Pancreas (tissue), 10 donors: Measurements from ENCODE around the gene CNTNAP5. TPM values are rescaled to one million over a fixed set of nuclear protein-coding genes. Genes with fewer than 3 reads are reported as not detected.

Experiments used
- ATAC-seq, 4 donors: fragments of 200-7000 bp; cut with Tn5 transposase; one replicate each; pipeline versions ENCODE4 v1.8.0 to v1.9.1; 2020; ENCODE audit warnings: mild to moderate bottlenecking in 4 of 4, moderate library complexity in 4 of 4
- DNase-seq, 6 donors: peaks; one replicate each; pipeline ENCODE4 v3.0.0-alpha.2; 2020
- FAIRE-seq: peaks from 2 replicates; lab custom pipeline; 2012; peaks lifted over from hg19 to GRCh38; lab: Jason Lieb, UNC
- H3K27ac ChIP-seq, 4 donors: fragments of 200-600 bp; sonication (generic); 1 replicate in 3 of 4; 2 replicates in 1 of 4; pipeline versions ENCODE4 v1.5.0 to v1.8.0; 2020
- H3K27me3 ChIP-seq, 4 donors: fragments of 200-600 bp; one replicate each; pipeline ENCODE4 v1.8.0; 2021
- H3K36me3 ChIP-seq, 3 donors: fragments of 200-600 bp; sonication (generic) in 1 of 3; one replicate each; pipeline versions ENCODE4 v1.5.0 to v1.8.0; 2020 to 2021
- H3K4me1 ChIP-seq, 3 donors: fragments of 200-600 bp; one replicate each; pipeline ENCODE4 v1.8.0; 2021
- H3K4me3 ChIP-seq, 4 donors: fragments of 200-600 bp; sonication (generic) in 2 of 4; one replicate each; pipeline versions ENCODE4 v1.5.0 to v1.8.0; 2020 to 2021
- H3K9me3 ChIP-seq, 4 donors: fragments of 200-600 bp; one replicate each; pipeline ENCODE4 v1.8.0; 2021
- CTCF ChIP-seq, 4 donors: fragments of 200-600 bp; sonication (generic) in 3 of 4; IDR thresholded peaks; one replicate each; pipeline versions ENCODE4 v1.5.0 to v1.8.0; 2021; ENCODE audit warnings: antibody characterized with exemption in 4 of 4
- WGBS, 2 donors: extraction: QIAGEN DNeasy Blood & Tissue Kit; methylation state at CpG; one replicate each; pipeline ENCODE4 v1.1.7; 2013; 5-methylcytosine and 5-hydroxymethylcytosine counted together
- intact Hi-C, 3 donors: fragments of 100-400 bp; cut with DNase I; formaldehyde crosslinking; loops; one replicate each; pipeline versions ENCODE4 v1.11.1 to v1.14.2; 2022
- polyA plus RNA-seq, 2 donors: library from polyadenylated mRNA; stranded (reverse); fragments of 200-250 nt; gene quantifications; one replicate each; pipeline ENCODE4 v1.2.3, GENCODE V29; 2013
- total RNA-seq, 6 donors: library from RNA; stranded (reverse); fragmentation: NEBNext Ultra II Directional in 4 of 6; extraction: Animal tissue kit (Norgen Biotek cat#: 25700) in 4 of 6; gene quantifications; one replicate each; pipeline versions ENCODE4 v1.2.1 to v1.2.4, GENCODE V29; 2021 to 2023
- donor health status: healthy with polysubstance abuse.
- donor health status: DM: no; HTN: no; CAD: no; lungs with moderate emphysema.
- donor health status: DM: no; HTN: no; CAD: no.
- donor health status: control.
- donor health status: control.
- donor health status: Bipolar disorder and iron deficiency.
- donor health status: DM: yes; HTN: yes; CAD: no.
- donor health status: DM: no; HTN: no; CAD: no.
- donor health status: DM: no; HTN: no; CAD: no.
- donor health status: DM: yes; HTN: yes; CAD: no.

Gene CNTNAP5
- total and polyA plus RNA-seq, 8 donors, result 0.05 to 0.43 (median 0.12) TPM

- Histone ChIP-seq H3K36me3 (no peaks in the 10 kb centered on the region), H3K4me1 (no peaks in the 10 kb centered on the region), H3K27ac (no peak overlapping the region), H3K4me3 (no peak overlapping the region), H3K9me3 (no peaks in the 10 kb centered on the region), H3K27me3 (no peaks in the 10 kb centered on the region)
- ATAC-seq (no peak), FAIRE-seq (no peak), DNase-seq (no peak)
- intact Hi-C loops, result no loop called here
- TF ChIP-seq CTCF (IDR thresholded peaks at IDR 0.05), result no peak
- WGBS, 2 donors, result 61 to 87% methylated on average over 1 of the region's 1 CpG
Measured at GRCh38 chr2:124178719-124179118, 153.6 kb downstream of the CNTNAP5 start.

GRCh38 chr2:124180635-124181034, 155.5 kb downstream of the CNTNAP5 start:
- Histone ChIP-seq H3K36me3 (no peaks in the 10 kb centered on the region), H3K27ac (no peak overlapping the region), H3K4me1 (no peaks in the 10 kb centered on the region), H3K4me3 (no peak overlapping the region), H3K9me3 (no peaks in the 10 kb centered on the region), H3K27me3 (no peaks in the 10 kb centered on the region)
- TF ChIP-seq CTCF (IDR thresholded peaks at IDR 0.05), result no peak
- no peak for ATAC-seq
- intact Hi-C loops, result no loop called here
- FAIRE-seq, result no peak
- no peak for DNase-seq

- Histone ChIP-seq H3K4me1 (no peaks in the 10 kb centered on the region), H3K27me3 (no peaks in the 10 kb centered on the region), H3K9me3 (no peaks in the 10 kb centered on the region), H3K36me3 (no peaks in the 10 kb centered on the region), H3K4me3 (no peak overlapping the region), H3K27ac (no peak overlapping the region)
- ATAC-seq (no peak), FAIRE-seq (no peak), DNase-seq (no peak)
- no peak for TF ChIP-seq CTCF (IDR thresholded peaks at IDR 0.05)
- intact Hi-C loops, result no loop called here
- WGBS, 2 donors, result 67 to 69% methylated on average over 1 of the region's 1 CpG
Measured at GRCh38 chr2:124186801-124187200, 161.7 kb downstream of the CNTNAP5 start.

GRCh38 chr2:124187948-124188347, 162.9 kb downstream of the CNTNAP5 start:
- H3K27ac ChIP-seq, result no peak overlapping the region
- no peak overlapping the region for H3K4me3 ChIP-seq
- DNase-seq, result no peak
- H3K9me3 ChIP-seq, result no peaks in the 10 kb centered on the region
- intact Hi-C loops, result no loop called here
- no peaks in the 10 kb centered on the region for H3K4me1 ChIP-seq
- WGBS, 2 donors, result 47 to 57% methylated on average over 2 of the region's 2 CpGs
- no peak for TF ChIP-seq CTCF (IDR thresholded peaks at IDR 0.05)
- ATAC-seq, result no peak
- no peaks in the 10 kb centered on the region for H3K36me3 ChIP-seq
- H3K27me3 ChIP-seq, result no peaks in the 10 kb centered on the region
- no peak for FAIRE-seq

- FAIRE-seq, result no peak
- 53 to 71% methylated on average over 4 of the region's 4 CpGs for WGBS, 2 donors
- no peak for ATAC-seq
Measured at GRCh38 chr2:124193706-124194105, 168.6 kb downstream of the CNTNAP5 start.

More at GRCh38 chr2:124193706-124194105, 168.6 kb downstream of the CNTNAP5 start:
- Histone ChIP-seq H3K4me1 (no peaks in the 10 kb centered on the region), H3K27me3 (no peaks in the 10 kb centered on the region), H3K4me3 (no peak overlapping the region), H3K36me3 (no peaks in the 10 kb centered on the region), H3K27ac (no peak overlapping the region), H3K9me3 (no peaks in the 10 kb centered on the region)
- TF ChIP-seq CTCF (IDR thresholded peaks at IDR 0.05), result no peak
- intact Hi-C loops, result no loop called here
- DNase-seq, result no peak
